ENCODE measurements around the gene ABCA10. TPM values are rescaled to one million over a fixed set of nuclear protein-coding genes. Genes with fewer than 3 reads are reported as not detected.

ABCA10 gene
- total and polyA plus RNA-seq, 3 donors from 2014 or later: 11.5 to 16.2 (median 13.6) TPM

GRCh38 chr17:69239611-69240600 lies 11.3 kb upstream of the ABCA10 start:
- no peak for DNase-seq
- H3K9me3 ChIP-seq: no peaks in the 10 kb centered on the region
- 56 to 68% methylated on average over 8 of the region's 8 CpGs for WGBS, 2 donors
- H3K27ac ChIP-seq: peak overlapping the region in 1 of 2 donors; percentile 57
- H3K4me3 ChIP-seq: no peak overlapping the region
- intact Hi-C loops (cut with DNase I; ENCODE audit: low total_unique reads): loop anchor here (10.0 kb wide), 1 partner anchor 455 kb away; no protein-coding TSS in a partner anchor
- no peaks in the 10 kb centered on the region for H3K27me3 ChIP-seq
- peaks cover 34% of the 10 kb centered on the region for H3K4me1 ChIP-seq
- no peaks in the 10 kb centered on the region for H3K36me3 ChIP-seq (ENCODE audit: low read depth, missing control alignments)
- TF ChIP-seq POLR2A (IDR thresholded peaks at IDR 0.05): no peak
- TF ChIP-seq, protein P1, sequence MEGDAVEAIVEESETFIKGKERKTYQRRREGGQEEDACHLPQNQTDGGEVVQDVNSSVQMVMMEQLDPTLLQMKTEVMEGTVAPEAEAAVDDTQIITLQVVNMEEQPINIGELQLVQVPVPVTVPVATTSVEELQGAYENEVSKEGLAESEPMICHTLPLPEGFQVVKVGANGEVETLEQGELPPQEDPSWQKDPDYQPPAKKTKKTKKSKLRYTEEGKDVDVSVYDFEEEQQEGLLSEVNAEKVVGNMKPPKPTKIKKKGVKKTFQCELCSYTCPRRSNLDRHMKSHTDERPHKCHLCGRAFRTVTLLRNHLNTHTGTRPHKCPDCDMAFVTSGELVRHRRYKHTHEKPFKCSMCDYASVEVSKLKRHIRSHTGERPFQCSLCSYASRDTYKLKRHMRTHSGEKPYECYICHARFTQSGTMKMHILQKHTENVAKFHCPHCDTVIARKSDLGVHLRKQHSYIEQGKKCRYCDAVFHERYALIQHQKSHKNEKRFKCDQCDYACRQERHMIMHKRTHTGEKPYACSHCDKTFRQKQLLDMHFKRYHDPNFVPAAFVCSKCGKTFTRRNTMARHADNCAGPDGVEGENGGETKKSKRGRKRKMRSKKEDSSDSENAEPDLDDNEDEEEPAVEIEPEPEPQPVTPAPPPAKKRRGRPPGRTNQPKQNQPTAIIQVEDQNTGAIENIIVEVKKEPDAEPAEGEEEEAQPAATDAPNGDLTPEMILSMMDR (IDR thresholded peaks at IDR 0.05): no peak

DNA sequence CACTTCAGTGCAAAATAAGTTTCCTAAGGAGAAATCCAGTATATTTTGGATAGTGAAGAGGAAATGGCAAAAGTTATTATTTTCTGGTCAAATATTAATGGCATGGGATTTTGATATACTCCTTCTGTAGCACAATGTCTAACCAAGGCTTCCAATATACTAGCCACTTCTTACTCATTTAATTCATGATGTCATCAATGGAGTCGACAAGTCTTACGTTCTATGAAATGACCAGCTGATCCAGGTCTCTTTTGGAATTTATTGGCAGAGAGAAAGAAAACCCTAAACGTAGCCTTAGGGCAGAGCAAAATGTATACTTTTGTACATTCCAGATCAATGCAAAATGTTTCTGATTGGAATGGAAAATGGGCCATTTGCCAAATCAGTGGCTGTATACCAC lies 8.3 kb upstream of the ABCA10 start:
- Histone ChIP-seq H3K9me3 (no peaks in the 10 kb centered on the region), H3K36me3 (ENCODE audit: low read depth, missing control alignments) (no peaks in the 10 kb centered on the region), H3K4me1 (peaks cover 34% of the 10 kb centered on the region), H3K27ac (no peak overlapping the region), H3K27me3 (no peaks in the 10 kb centered on the region), H3K4me3 (no peak overlapping the region)
- no peak for DNase-seq
- TF ChIP-seq, protein P1 (IDR thresholded peaks at IDR 0.05): no peak
- no peak for TF ChIP-seq POLR2A (IDR thresholded peaks at IDR 0.05)
- intact Hi-C loops (cut with DNase I; ENCODE audit: low total_unique reads): loop anchor here (10.0 kb wide), 1 partner anchor 452 kb away; no protein-coding TSS in a partner anchor
- WGBS, 2 donors: 74% methylated on average over 3 of the region's 3 CpGs

GRCh38 chr17:69236464-69236863 lies 7.8 kb upstream of the ABCA10 start:
- no peak for DNase-seq
- H3K4me1 ChIP-seq: peaks cover 34% of the 10 kb centered on the region
- H3K4me3 ChIP-seq: no peak overlapping the region
- H3K9me3 ChIP-seq: no peaks in the 10 kb centered on the region
- H3K27me3 ChIP-seq: no peaks in the 10 kb centered on the region
- no peak overlapping the region for H3K27ac ChIP-seq
- TF ChIP-seq, protein P1 (IDR thresholded peaks at IDR 0.05): no peak
- no peak for TF ChIP-seq POLR2A (IDR thresholded peaks at IDR 0.05)
- intact Hi-C loops (cut with DNase I; ENCODE audit: low total_unique reads): loop anchor here (10.0 kb wide), 1 partner anchor 452 kb away; no protein-coding TSS in a partner anchor
- no peaks in the 10 kb centered on the region for H3K36me3 ChIP-seq (ENCODE audit: low read depth, missing control alignments)
- WGBS, 2 donors: 49% methylated on average over 2 of the region's 2 CpGs

GRCh38 chr17:69235338-69236058 lies 6.9 kb upstream of the ABCA10 start:
- peak; percentile 94 for DNase-seq
- Histone ChIP-seq H3K36me3 (ENCODE audit: low read depth, missing control alignments) (no peaks in the 10 kb centered on the region), H3K4me1 (peaks cover 34% of the 10 kb centered on the region), H3K4me3 (no peak overlapping the region), H3K27me3 (no peaks in the 10 kb centered on the region), H3K27ac (peak overlapping the region in 1 of 2 donors; percentile 59), H3K9me3 (no peaks in the 10 kb centered on the region)
- intact Hi-C loops (cut with DNase I; ENCODE audit: low total_unique reads): loop anchor here (10.0 kb wide), 1 partner anchor 451 kb away; no protein-coding TSS in a partner anchor
- 12 to 31% methylated on average over 1 of the region's 1 CpG for WGBS, 2 donors
- no peak for TF ChIP-seq POLR2A (IDR thresholded peaks at IDR 0.05)
- TF ChIP-seq, protein P1 (IDR thresholded peaks at IDR 0.05): peak; percentile 82 to 94 (median 91)
